Stimulated activated CD8-positive, alpha-beta memory T cell treated with anti-CD3 and anti-CD28 coated beads, Interleukin-15, amount 100 ng/mL, for 48 hours (primary cell): ENCODE results near the gene GDPD3.
A peak's percentile ranks its signal among the peaks of the same experiment; 100 is the strongest.

Source experiments
- DNase-seq, 2 donors: peaks; one replicate each; pipeline ENCODE4 v3.0.0-alpha.2; 2020; ENCODE audit warnings: low read depth in 2 of 2

The GDPD3 gene

DNA sequence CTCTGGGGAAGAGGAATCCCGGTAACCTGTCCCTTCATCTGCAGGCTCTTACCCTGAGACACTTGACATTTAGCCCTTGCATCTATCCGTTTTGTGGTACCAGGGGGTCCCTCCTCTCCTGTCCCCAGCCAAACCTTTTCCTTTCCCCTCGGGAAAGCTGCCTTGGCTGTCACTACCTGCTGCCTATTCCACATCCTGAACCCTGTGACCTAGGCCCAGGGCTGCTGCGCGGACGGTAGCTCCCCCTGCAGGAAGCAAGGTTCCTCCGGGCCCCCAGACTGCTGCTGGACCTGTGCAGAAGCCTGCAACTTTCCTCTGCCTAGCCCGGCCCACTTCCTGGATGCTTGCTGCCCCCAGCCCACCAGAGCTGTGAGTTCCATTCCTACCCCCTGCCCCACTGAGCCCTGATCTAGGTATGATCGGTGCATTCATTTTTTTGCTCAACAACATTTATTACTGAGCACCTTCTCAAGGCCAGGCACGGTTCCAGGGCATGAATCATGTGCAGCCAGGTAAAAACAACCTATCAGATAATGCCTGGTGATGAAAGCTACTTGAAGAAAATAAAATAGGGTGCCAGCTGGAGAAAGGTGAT, 58.3 kb downstream of the GDPD3 start:
- peak; percentile 34 to 45 for DNase-seq
